ELR (cell line): ENCODE results near the gene CYP27C1.
"Not testable (repeated sequence)": the region's sequence is repeated elsewhere in the genome, so short reads cannot be mapped to it uniquely, and the experiment has no call there.

Source experiments
- DNase-seq: peaks from one replicate; pipeline ENCODE4 v3.0.0-alpha.2; 2015; ENCODE audit warnings: low read depth

Gene CYP27C1

DNA sequence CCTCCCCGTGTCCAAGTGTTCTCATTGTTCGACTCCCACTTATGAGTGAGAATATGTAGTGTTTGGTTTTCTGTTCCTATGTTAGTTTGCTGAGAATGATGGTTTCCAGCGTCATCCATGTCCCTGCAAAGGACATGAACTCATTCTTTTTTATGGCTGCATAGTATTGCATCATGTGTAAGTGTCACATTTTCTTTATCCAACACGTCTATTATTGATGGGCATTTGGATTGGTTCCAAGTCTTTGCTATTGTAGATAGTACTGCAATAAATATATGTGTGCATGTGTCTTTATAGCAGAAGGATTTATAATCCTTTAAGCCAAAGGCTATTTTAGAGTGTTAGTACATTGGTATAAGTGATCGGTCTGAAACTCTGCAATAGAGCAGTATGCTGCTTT lies 4.0 kb upstream of the CYP27C1 start:
- not testable (repeated sequence) for DNase-seq

DNA sequence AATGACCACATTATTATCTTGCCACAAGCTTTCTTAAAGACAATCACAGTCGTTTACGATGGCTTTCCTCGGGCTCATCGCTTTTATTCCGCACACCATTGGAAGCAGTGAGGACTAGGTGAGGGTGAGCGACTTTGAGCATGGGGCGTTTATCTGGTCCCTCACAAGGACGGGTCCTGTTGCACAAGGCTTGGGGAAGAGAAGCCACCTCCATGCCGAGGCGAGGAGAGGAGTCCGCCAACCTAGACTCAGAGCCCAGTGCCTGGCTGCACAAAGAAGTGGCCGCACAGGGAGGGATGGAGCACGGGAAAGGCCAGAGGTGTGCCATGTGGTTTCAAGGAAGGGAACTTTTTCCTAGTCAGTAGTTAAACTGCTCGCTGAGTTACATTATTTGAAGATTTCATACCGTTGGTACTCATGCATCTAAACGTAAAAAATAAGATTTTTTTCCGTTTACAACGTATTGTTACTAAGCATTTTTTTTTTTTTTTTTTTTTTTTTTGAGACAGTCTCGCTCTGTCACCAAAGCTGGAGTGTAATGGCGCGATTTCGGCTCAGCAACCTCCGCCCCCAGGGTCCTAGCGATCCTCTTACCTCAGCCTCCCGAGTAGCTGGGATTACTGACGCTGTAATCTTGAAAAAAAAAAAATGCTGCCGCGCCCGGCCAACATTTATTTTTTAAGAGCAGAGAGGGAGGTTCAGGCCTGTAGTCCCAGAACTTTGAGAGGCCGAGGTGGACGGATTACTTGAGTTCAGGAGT lies 849 bp upstream of the CYP27C1 start:
- DNase-seq, result peak; percentile 15

DNA sequence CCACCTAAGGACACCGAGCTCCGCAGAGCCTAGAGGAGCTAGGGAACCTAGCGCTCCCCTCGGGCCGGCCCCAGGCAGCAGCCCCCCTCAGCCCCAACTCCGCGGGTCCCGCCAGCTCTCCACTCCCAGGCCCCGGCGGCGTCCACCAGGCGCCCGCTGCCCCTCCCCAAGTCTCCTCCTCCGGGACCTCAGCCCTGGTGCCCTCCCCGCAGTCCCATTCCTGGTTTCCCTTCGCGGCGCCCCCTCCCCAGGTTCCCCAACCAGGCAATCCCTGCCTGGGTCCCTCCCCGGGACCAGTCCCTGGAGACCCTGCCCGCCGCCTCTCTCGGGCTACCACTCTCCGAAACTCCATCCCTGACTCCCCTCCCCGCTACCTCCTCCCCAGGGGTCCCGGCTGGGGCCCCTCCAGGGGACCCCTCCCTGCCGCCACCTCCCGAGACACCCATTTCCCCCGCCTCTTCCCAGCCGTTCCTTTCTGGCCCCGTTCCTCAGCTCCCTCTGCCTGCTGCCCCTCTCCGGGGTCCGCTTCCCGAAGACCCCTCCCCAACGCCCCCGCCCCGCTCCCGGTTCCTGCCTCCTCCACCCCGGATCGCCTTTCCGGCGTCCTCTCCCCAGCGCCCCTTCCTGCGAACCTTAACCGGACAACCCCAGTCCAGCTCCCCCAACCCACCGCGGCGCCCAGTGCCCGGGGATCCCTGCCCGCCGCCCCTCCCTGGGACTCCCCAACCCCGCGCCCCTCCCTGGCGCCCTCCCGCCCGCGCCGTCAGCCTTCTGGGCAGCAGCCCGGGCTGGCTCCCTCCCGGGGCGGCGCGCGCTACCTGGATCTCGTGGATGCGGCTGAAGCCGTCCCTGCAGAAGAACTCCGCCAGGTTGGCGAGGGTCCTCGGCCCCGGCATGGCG lies 678 bp downstream of the CYP27C1 start:
- peak; percentile 39 for DNase-seq

DNA sequence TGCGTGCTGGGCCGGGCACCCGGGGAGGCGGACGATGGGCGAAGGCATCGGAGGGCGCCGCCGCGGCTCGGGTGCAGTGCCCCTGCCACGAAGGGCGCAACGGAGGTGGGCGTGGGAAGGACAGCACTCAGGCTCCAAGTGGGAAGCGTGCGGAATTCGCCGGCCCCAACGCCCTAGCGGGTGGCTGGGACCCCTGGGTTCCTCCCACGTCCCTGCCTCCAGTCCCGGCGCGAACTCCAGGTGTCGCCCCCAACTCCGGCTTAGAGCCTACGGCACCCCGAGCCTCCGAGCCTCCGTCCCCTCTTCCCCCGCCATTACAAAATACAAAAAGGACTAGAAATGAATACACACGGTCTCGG lies 1.3 kb downstream of the CYP27C1 start:
- DNase-seq, result peak; percentile 10

DNA sequence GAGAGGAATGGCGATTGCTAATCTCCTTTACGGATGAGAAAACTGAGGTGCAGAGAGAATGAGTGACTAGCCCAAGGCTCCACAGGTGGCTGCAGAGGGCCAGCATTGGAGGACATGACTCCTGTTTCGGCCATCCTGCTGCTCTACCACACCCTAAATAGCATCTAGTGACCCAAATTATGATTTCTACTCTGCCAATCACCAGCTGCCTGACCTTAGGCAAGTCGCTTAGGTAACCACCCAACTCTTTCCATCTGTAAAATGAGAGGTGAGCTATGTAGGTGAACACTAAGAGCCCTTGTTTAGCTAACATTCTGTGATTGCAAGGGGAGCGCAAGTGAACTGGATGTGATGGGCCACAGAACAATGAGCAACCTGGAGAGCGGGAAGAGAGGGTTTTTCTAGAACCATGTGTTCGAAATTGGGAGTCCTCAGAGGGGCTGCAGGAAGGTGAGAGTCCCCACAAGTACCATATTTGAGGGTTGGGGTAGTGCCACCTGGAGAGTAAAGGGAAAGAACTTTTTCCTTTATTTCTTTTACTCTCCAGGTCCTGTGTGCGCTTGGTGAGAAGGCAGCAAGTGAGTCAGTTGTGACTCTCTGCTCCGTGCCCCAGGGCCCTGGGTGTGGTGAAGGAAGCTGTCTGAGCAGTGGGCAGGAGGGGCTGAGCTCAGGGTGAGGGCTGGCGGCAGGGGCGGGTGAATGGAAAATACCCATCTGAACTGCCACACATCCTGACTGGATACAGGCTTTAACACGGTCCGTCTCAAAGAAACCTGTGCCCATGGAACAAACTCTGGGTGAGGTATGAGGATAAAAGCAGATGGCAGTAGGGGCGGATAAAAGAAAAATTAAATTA lies 2.4 kb downstream of the CYP27C1 start:
- peak; percentile 93 for DNase-seq

DNA sequence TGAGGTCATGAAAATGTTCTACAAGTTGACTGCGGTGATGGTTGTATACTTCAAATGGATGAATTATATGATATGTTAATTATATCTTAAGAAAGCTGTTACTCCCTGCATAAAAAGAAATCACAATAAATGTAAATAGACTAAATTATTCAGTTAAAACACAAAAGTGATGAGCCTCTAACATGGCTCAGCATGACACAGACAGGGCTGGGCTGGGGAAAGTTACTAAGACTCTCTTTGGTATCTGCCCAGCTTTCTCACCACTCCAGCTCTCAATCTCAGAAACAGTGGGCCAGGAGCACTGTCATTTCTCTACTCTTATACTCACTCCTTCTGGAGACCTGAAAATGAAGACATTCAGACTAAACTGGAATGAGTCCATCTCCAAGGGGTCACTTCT lies 3.5 kb downstream of the CYP27C1 start:
- DNase-seq, result no peak

DNA sequence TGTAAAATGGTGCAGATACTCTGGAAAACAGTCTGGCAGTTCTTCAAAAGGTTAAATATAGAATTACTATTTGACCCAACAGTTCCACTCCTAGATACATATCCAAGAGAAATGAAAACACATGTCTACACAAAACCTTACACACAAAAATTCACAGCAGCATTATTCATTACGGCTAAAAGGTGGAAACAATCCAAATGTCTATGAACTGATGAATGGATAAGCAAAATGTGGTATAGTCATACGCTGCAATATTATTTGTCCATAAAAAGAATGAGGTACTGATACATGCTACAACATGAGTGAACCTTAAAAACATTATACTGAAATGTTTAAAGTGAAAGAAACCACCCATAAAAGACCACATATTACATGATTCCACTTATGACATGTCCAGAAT lies 4.0 kb downstream of the CYP27C1 start:
- no peak for DNase-seq

DNA sequence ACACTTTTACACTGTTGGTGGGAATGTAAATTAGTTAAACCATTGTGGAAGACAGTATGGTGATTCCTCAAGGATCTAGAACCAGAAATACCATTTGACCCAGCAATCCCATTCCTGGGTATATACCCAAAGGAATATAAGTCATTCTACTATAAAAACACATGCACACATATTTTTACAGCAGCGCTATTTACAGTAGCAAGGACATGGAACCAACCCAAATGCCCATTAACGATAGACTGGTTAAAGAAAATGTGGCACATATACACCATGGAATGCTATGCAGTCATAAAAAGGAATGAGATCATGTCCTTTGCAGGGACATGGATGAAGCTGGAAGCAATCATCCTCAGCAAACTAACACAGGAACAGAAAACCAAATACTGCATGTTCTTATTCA lies 5.9 kb downstream of the CYP27C1 start:
- DNase-seq, result not testable (repeated sequence)

DNA sequence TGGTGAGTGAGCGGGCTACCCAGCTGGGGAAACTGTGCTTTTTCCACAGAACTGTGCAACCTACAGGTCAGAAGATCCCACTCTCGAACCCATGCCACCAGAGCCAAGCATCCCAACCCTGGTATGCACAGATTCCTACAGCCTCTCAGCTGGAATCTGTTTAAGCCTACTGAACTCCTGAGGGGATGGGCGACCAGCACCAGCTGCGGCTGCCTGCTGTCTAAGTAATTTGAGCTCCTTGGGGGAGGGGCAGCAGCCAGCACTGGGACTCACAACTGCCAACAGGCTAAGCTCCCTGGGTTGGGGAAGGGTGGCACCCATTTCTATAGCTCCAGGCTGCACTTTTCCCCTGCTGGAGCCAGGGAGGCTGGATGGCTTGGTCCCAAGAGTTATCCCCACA lies 11.8 kb downstream of the CYP27C1 start:
- DNase-seq, result no peak

DNA sequence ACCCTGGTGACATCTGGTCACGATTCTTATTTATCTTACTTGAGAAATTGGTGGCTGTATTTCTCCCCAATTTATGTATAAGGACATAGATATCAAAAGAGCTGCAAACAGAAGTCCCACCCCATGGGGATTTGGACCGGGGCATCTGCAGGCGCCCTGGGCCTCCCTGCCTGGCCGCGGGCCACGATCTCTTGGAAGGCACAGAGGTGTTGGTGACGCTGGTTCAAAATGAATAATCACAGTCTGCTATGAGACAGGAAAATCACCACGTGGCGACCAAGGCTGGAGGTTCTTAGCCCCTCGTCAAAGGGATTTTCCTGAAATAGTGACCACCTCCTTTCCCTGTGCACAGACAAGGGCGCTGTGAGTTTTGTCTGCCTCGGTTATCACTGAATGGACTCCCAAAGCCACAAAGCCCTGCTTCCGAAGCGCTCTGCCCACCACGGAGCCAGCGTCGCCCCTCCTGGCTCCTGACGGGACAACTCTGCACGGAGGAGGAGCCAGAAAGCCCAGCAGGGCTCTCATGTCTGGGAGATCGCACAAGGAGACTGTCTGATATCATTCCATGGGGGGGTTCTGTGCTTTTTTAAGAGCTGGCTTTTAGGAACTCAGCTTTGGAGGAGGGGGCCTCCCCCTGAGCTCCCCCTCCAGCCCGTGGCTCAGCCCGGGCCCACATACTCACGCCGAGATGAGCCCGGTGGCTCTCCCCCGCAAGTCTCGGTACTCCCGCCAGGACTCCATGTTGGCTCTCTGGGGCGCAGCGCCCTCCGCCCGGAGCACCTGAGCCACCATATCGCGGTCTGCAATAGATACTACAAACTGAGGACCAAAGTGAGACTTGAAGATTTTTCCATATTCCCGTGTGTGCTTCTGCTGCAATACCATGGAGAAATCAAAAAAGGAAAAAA lies 14.6 kb downstream of the CYP27C1 start:
- DNase-seq, result no peak

DNA sequence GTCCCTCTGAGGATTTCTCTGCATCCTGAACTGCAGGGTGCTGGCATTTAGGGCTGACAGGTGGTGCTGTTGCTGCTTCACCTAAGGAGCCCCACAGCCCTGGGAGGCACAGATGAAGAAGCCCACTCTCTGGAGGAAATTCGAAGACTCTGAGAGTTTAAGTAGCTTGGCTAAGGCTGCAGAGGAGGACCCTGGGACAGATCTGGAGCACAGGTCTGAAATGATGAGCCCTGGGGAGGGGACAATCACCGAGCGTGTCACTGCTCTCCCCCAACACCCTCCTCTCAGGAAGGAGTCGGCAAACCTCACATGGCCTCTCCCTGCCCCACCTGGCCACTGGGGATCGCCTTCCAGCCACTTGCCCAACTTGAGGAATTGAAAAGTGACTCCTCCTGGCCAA lies 18.6 kb downstream of the CYP27C1 start:
- no peak for DNase-seq

DNA sequence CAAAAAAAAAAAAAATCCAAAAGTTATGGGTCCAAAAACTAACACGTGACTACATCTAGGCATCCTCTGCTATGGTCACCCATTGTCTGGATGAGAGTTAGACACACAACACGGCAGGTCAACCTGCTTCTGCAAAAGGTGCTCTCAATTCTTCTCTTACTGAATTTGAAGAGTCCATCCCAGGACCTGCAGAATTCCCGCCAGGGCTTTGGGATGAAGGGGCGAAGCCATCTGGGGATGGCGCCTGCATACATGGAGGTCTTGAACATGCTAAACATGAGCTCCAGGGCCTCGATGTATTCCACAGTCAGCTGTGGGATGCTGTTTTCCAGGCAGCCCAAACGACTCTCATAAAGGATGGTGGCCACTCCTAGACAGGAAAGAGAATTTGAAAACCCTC lies 19.1 kb downstream of the CYP27C1 start:
- no peak for DNase-seq

DNA sequence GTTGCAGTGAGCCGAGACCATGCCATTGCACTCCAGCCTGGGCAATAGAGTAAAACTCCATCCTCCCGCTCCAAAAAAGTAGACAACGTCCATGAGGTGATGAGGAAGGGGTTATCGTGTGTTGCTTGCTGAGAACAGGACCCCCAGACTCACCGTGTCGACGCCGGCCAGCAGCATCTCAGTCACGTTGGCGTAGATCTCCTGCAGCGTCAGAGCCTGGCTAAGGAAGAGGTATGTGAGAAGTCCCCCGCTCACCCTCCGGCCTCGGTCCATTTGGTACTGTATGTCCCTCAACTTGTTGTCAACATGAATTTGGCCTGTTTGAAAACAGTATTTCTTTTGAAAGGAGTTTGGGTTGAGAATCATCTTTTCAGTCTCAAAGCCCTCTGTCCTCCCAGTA lies 20.9 kb downstream of the CYP27C1 start:
- no peak for DNase-seq

DNA sequence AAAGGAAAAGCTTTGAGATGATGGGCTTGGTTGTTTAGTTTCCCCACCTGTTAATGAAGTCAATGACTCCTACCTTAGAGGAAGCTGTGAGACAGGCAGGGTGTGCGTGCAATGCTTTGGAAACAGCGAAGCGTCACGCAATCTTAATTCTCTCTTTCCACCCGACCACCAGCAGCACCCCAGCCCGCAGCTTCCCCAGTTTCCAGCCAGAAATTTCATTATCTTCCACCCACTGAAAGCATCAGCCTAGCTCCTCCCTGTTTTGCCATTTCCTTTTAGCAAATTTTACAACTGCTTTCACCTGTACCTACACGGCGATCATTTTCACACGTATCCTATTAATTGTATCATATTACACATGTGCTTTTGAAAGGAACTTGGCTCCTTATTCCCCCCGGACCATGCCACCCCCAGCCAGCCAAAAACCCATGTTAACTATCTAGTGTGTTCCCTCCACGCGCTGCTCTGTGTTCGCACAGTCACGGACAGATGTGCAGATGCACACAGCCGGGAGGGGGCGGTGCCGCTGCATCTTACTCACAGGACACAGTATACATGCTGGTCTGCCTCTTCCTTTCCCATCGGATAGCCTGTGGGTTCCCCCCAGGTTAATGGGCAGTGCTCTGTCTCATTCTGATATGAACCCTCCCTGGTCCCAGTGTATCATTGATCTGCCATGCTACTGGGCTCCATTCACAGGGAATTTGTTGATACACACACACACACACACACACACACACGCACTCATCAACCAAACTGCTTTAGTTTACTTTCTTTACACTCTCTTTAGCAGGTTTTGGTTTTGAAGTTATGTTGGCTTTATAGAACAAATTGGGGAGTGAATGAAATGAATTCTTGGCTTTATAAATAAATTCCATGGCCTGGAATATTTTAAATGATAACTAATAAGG lies 22.4 kb downstream of the CYP27C1 start:
- peak; percentile 81 for DNase-seq

DNA sequence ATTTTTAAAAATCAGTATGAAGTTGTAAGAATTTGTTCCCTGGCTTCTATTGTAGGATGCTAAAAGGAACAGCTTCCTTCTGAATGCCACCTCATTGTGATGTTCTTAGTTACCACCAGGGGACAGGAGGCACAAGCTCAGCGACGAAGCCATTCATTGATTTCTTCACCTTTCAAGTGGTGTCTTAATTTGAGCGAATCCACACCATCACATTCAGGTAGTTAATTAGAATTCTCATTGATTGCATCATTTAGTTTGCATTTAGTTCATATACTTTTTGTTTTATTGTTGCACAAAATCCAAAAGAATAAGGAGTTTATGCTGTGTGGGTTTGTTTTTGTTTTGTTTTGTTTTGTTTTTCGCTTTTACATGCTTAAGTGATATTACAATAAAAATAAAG lies 23.1 kb downstream of the CYP27C1 start:
- peak; percentile 59 for DNase-seq

DNA sequence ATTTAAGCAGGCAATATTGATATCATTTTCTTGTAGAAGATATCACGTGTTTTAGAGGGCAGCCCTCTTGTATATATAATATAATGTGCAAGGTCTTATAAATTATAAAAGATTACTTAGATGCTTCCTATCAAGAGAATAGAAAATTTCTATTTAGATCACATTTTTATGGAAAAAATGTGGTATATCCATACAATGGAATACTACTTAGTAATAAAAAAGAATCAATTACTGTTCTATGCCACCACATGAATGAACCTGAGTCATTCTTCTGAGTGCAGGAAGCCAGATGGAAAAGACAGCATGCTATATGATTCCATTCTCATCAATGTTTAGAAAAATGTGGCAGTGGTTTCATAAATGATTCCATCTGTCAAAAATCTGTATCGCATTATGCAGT lies 23.6 kb downstream of the CYP27C1 start:
- no peak for DNase-seq

DNA sequence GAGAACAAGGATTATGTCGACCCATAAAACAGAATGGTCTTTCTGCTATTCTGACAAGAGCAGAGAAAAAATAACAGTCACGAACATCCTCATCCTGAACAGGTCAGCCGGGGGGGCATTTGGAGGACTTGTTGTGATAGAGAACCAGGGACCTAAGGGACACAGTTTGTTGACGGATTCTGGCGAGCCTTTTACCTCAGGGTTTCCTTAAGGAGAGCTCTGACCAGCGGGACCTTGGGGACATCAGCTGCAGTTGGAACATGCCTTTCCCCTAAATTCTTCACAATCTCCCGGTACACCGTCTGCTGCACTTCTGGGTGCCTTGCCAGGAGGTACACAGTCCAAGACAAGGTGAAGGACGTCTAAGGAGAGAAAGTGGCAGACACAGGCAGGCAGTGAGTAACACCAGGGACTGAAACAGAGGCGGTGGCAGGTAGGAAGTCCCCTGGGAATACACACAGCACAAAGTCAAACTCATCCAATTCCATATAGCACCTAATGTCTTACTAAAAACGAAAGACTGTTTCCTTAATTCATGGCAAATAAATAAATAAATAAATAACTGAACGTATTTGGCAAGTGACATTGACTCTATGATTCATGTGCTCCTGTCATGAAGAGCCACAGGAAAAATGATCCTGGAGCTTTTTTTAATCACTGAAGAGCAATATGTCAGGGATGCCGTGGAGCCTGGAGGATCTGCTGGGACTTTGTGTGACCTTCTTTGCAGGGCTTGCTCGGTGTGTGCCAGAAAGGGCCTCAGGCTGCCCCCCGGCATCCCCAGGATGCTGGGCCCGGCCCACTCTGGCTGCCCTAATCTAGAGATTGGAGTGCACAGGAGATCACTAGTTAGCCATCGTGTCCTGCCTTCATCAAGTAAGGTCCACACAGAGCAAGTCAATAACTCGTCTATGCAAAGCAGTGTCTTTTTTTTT lies 24.7 kb downstream of the CYP27C1 start:
- no peak for DNase-seq

DNA sequence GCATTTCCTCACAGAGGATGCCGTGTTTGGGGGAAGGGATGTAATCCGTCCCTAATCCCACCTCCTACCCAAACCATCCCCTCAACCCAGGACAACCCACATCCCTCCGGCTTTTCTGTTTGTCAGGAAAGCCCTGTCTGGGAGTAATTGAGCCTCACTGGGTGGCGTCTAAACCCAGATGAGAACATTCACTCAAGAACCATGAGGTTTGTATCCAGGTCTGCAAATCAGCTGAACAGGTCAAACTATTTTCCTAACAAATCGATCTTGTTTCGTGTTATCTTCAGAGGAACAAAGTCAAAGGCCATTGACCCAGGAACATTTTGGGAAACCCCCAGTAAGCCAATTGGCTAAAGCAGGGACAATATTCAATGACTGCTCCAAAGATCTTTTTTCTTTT lies 25.7 kb downstream of the CYP27C1 start:
- DNase-seq, result no peak

DNA sequence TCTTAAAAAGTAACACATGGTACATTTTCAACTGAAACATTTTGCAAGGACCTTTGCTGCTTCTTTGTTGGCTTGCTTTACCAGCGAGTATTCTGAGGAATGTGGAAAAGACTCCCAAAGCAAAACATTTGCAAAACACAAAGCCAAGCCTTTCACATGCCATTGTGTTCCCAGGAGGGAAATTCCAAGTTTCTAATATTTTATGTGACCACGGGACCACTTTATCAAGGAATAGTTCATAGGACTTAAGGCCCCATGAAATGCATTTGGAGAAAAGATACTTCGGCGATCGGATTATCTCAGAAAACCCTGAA lies 26.2 kb downstream of the CYP27C1 start:
- DNase-seq, result no peak
